Measurements from ENCODE around the gene CNOT10. TPM values are rescaled to one million over a fixed set of nuclear protein-coding genes. Genes with fewer than 3 reads are reported as not detected.

CNOT10 gene
- total RNA-seq, 1 donor from 2014 or later, result 7.6 TPM

GRCh38 chr3:32698506-32698905 lies 13.5 kb downstream of the CNOT10 start:
- Histone ChIP-seq H3K9me3 (no peaks in the 10 kb centered on the region), H3K4me1 (peaks cover 0 to 2% of the 10 kb centered on the region in 2 donors), H3K27me3 (no peaks in the 10 kb centered on the region), H3K36me3 (no peaks in the 10 kb centered on the region), H3K27ac (no peak overlapping the region), H3K4me3 (no peak overlapping the region)
- intact Hi-C loops (cut with DNase I), result no loop called here
- TF ChIP-seq CTCF (IDR thresholded peaks at IDR 0.05), result no peak
- DNase-seq (ENCODE audit: low spot score in 2 of 2), result no peak

GRCh38 chr3:32699429-32699828 lies 14.4 kb downstream of the CNOT10 start:
- H3K4me3 ChIP-seq, result no peak overlapping the region
- TF ChIP-seq CTCF (IDR thresholded peaks at IDR 0.05), result no peak
- no peak for DNase-seq (ENCODE audit: low spot score in 2 of 2)
- no peaks in the 10 kb centered on the region for H3K36me3 ChIP-seq
- H3K27me3 ChIP-seq, result no peaks in the 10 kb centered on the region
- H3K4me1 ChIP-seq, result peaks cover 0 to 4% of the 10 kb centered on the region in 2 donors
- no peak overlapping the region for H3K27ac ChIP-seq
- H3K9me3 ChIP-seq, result no peaks in the 10 kb centered on the region
- intact Hi-C loops (cut with DNase I), result no loop called here

- Histone ChIP-seq H3K27me3 (no peaks in the 10 kb centered on the region), H3K4me3 (no peak overlapping the region), H3K4me1 (peaks cover 0 to 4% of the 10 kb centered on the region in 2 donors), H3K36me3 (no peaks in the 10 kb centered on the region), H3K27ac (no peak overlapping the region), H3K9me3 (no peaks in the 10 kb centered on the region)
- intact Hi-C loops (cut with DNase I), result no loop called here
- no peak for DNase-seq (ENCODE audit: low spot score in 2 of 2)
- TF ChIP-seq CTCF (IDR thresholded peaks at IDR 0.05), result no peak
Observed at GRCh38 chr3:32700244-32700643, 15.3 kb downstream of the CNOT10 start.

- DNase-seq (ENCODE audit: low spot score in 2 of 2), result no peak
- H3K9me3 ChIP-seq, result no peaks in the 10 kb centered on the region
- intact Hi-C loops (cut with DNase I), result no loop called here
Observed at GRCh38 chr3:32703491-32703972, 18.5 kb downstream of the CNOT10 start.

GRCh38 chr3:32705232-32705631 lies 20.2 kb downstream of the CNOT10 start:
- Histone ChIP-seq H3K9me3 (no peaks in the 10 kb centered on the region), H3K4me1 (peaks cover 0 to 4% of the 10 kb centered on the region in 2 donors), H3K36me3 (peaks cover 12 to 18% of the 10 kb centered on the region in 2 donors), H3K4me3 (no peak overlapping the region), H3K27me3 (no peaks in the 10 kb centered on the region), H3K27ac (no peak overlapping the region)
- no peak for DNase-seq (ENCODE audit: low spot score in 2 of 2)
- intact Hi-C loops (cut with DNase I), result no loop called here
- no peak for TF ChIP-seq CTCF (IDR thresholded peaks at IDR 0.05)

More at GRCh38 chr3:32703491-32703972, 18.5 kb downstream of the CNOT10 start:
- TF ChIP-seq CTCF (IDR thresholded peaks at IDR 0.05), result no peak
- H3K4me3 ChIP-seq, result no peak overlapping the region
- no peak overlapping the region for H3K27ac ChIP-seq
- peaks cover 0 to 4% of the 10 kb centered on the region in 2 donors for H3K4me1 ChIP-seq
- peaks cover 0 to 4% of the 10 kb centered on the region in 2 donors for H3K36me3 ChIP-seq
- no peaks in the 10 kb centered on the region for H3K27me3 ChIP-seq
